Measurements from ENCODE around the gene NPLOC4. TPM values are rescaled to one million over a fixed set of nuclear protein-coding genes. Genes with fewer than 3 reads are reported as not detected.

Gene NPLOC4
- total and polyA plus RNA-seq, 2 of the 8 experiments (the other 6 are each of a cell fraction or from before 2014, with no cell fraction given): 70.7 to 92.7 TPM

GRCh38 chr17:81573794-81574642 is 62.9 kb downstream of the NPLOC4 start (continued):
- TF ChIP-seq CTCF (IDR thresholded peaks at IDR 0.05; ENCODE audit: control extremely low read depth in 1 of 3, insufficient read depth in 1 of 3, low read depth in 1 of 3, low read length in 3 of 3): no peak
- TF ChIP-seq ATF3 (IDR thresholded peaks at IDR 0.05; ENCODE audit: insufficient read depth, low read depth, low read length): no peak
- TF ChIP-seq RAD21 (IDR thresholded peaks at IDR 0.05 in 1 of 2, conservative IDR thresholded peaks at IDR 0.05 in 1 of 2; ENCODE audit: low read depth in 2 of 2, low read length in 2 of 2): no peak
- TF ChIP-seq NRF1 (IDR thresholded peaks at IDR 0.05; ENCODE audit: low read depth, low read length): no peak
- no peak for TF ChIP-seq SRF (IDR thresholded peaks at IDR 0.05; ENCODE audit: low read depth, low read length)
- TF ChIP-seq TBP (IDR thresholded peaks at IDR 0.05; ENCODE audit: low read depth, low read length): no peak
- TF ChIP-seq ATF2 (IDR thresholded peaks at IDR 0.05; ENCODE audit: low read length): no peak
- no peak for TF ChIP-seq SIX5 (IDR thresholded peaks at IDR 0.05; ENCODE audit: low read depth, low read length)

Data from H1 (cell line).